Measurements from ENCODE around the gene NCEH1.

GRCh38 chr3:172739462-172739861 lies 28.6 kb upstream of the NCEH1 start:
- TF ChIP-seq CTCF (IDR thresholded peaks at IDR 0.05) (no peak), POLR2AphosphoS5 (IDR thresholded peaks at IDR 0.05) (no peak)
